ENCODE data around the gene P4HA1. TPM values are rescaled to one million over a fixed set of nuclear protein-coding genes. Genes with fewer than 3 reads are reported as not detected.
"Not testable (repeated sequence)": the region's sequence is repeated elsewhere in the genome, so short reads cannot be mapped to it uniquely, and the experiment has no call there.

P4HA1 gene
- total RNA-seq, 1 donor from 2014 or later, result 6.9 TPM

- TF ChIP-seq CTCF (IDR thresholded peaks at IDR 0.05), result no peak
- no peak overlapping the region for H3K4me3 ChIP-seq
- peaks cover 13% of the 10 kb centered on the region in 2 donors for H3K36me3 ChIP-seq
Observed at GRCh38 chr10:73000973-73001372, 95.7 kb downstream of the P4HA1 start.

GRCh38 chr10:72997099-72997498, 99.6 kb downstream of the P4HA1 start:
- no peak overlapping the region for H3K27ac ChIP-seq
- H3K4me1 ChIP-seq, result no peaks in the 10 kb centered on the region
- no peaks in the 10 kb centered on the region for H3K27me3 ChIP-seq
- H3K9me3 ChIP-seq, result no peaks in the 10 kb centered on the region
- peaks cover 0 to 4% of the 10 kb centered on the region in 2 donors for H3K36me3 ChIP-seq
- no peak overlapping the region for H3K4me3 ChIP-seq
- DNase-seq (ENCODE audit: low spot score in 2 of 2), result no peak
- TF ChIP-seq CTCF (IDR thresholded peaks at IDR 0.05), result no peak
- intact Hi-C loops (cut with DNase I), result no loop called here

More at GRCh38 chr10:73000973-73001372, 95.7 kb downstream of the P4HA1 start:
- no peak for DNase-seq (ENCODE audit: low spot score in 2 of 2)
- intact Hi-C loops (cut with DNase I), result no loop called here
- Histone ChIP-seq H3K4me1 (no peaks in the 10 kb centered on the region), H3K27ac (no peak overlapping the region), H3K27me3 (no peaks in the 10 kb centered on the region), H3K9me3 (no peaks in the 10 kb centered on the region)

GRCh38 chr10:72995459-72995858, 101.2 kb downstream of the P4HA1 start:
- DNase-seq (ENCODE audit: low spot score in 2 of 2); intact Hi-C loops (cut with DNase I); H3K4me3 ChIP-seq; H3K9me3 ChIP-seq; H3K27me3 ChIP-seq; H3K4me1 ChIP-seq; H3K36me3 ChIP-seq; H3K27ac ChIP-seq: not testable (repeated sequence)

- intact Hi-C loops (cut with DNase I); H3K27me3 ChIP-seq; H3K4me1 ChIP-seq: not testable (repeated sequence)
Observed at GRCh38 chr10:72989771-72990170, 106.9 kb downstream of the P4HA1 start.

GRCh38 chr10:72984618-72985017, 112.0 kb downstream of the P4HA1 start:
- H3K9me3 ChIP-seq; H3K4me1 ChIP-seq; intact Hi-C loops (cut with DNase I); DNase-seq (ENCODE audit: low spot score in 2 of 2); H3K4me3 ChIP-seq; H3K27ac ChIP-seq; H3K27me3 ChIP-seq; H3K36me3 ChIP-seq: not testable (repeated sequence)

More at GRCh38 chr10:72989771-72990170, 106.9 kb downstream of the P4HA1 start:
- H3K4me3 ChIP-seq; H3K36me3 ChIP-seq; DNase-seq (ENCODE audit: low spot score in 2 of 2); H3K27ac ChIP-seq; H3K9me3 ChIP-seq: not testable (repeated sequence)

GRCh38 chr10:72981882-72982529, 114.7 kb downstream of the P4HA1 start:
- no peaks in the 10 kb centered on the region for H3K27me3 ChIP-seq
- intact Hi-C loops (cut with DNase I), result no loop called here
- TF ChIP-seq CTCF (IDR thresholded peaks at IDR 0.05), result no peak

GRCh38 chr10:72981028-72981881, 115.4 kb downstream of the P4HA1 start:
- no peak overlapping the region for H3K27ac ChIP-seq
- peaks cover 3 to 29% of the 10 kb centered on the region in 2 donors for H3K9me3 ChIP-seq
- DNase-seq (ENCODE audit: low spot score in 2 of 2), result no peak
- intact Hi-C loops (cut with DNase I), result no loop called here
- H3K27me3 ChIP-seq, result no peaks in the 10 kb centered on the region
- TF ChIP-seq CTCF (IDR thresholded peaks at IDR 0.05), result no peak
- H3K4me3 ChIP-seq, result no peak overlapping the region
- H3K36me3 ChIP-seq, result no peaks in the 10 kb centered on the region
- no peaks in the 10 kb centered on the region for H3K4me1 ChIP-seq

More at GRCh38 chr10:72981882-72982529, 114.7 kb downstream of the P4HA1 start:
- H3K4me3 ChIP-seq, result no peak overlapping the region
- no peaks in the 10 kb centered on the region for H3K4me1 ChIP-seq
- no peaks in the 10 kb centered on the region for H3K36me3 ChIP-seq
- H3K27ac ChIP-seq, result no peak overlapping the region
- DNase-seq (ENCODE audit: low spot score in 2 of 2), result no peak
- peaks cover 3 to 22% of the 10 kb centered on the region in 2 donors for H3K9me3 ChIP-seq

Data from ascending aorta (tissue), 2 donors.